IPS-18a (cell line): ENCODE measurements around the gene LACC1.

Source experiments
- H3K27ac ChIP-seq: one replicate; pipeline ENCODE4 v1.5.1; 2013; ENCODE audit warnings: low read length
- H3K27me3 ChIP-seq: one replicate; pipeline ENCODE4 v1.6.1; 2013; ENCODE audit warnings: mild to moderate bottlenecking, low read length; ENCODE audit not compliant: control insufficient read depth, insufficient read depth
- H3K36me3 ChIP-seq: one replicate; pipeline ENCODE4 v1.6.1; 2013; ENCODE audit warnings: low read depth, low read length; ENCODE audit not compliant: control insufficient read depth
- H3K4me1 ChIP-seq: one replicate; pipeline ENCODE4 v1.6.1; 2013; ENCODE audit warnings: low read depth, low read length; ENCODE audit not compliant: control insufficient read depth
- H3K4me3 ChIP-seq: one replicate; pipeline ENCODE4 v1.5.1; 2013; ENCODE audit warnings: low read length
- H3K9ac ChIP-seq: one replicate; pipeline ENCODE4 v1.6.1; 2013; ENCODE audit warnings: mild to moderate bottlenecking, low read length, moderate library complexity
- H3K9me3 ChIP-seq: one replicate; pipeline ENCODE4 v1.6.1; 2013; ENCODE audit warnings: low read depth, low read length; ENCODE audit not compliant: control insufficient read depth

The LACC1 gene

DNA sequence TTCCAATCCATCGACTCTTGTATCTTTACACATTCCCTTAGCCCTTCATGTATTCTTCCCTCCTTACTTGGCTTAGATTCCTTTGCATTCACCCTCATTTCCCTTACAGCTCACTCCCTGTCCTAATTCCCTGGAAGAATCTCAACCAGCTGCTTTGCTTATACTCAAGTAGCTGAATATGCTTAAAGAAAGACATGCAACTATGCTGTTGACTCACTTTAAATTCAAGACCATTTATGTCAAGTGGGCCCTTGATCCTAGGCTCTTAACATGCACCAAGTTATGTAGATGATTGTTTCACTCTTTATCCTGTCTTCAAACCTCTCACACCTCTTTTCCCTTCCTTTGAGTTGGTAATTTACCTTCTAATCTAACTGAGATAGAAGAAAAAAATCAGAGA, 7.5 kb upstream of the LACC1 start:
- H3K9ac ChIP-seq = no peak overlapping the region
- no peak overlapping the region for H3K4me3 ChIP-seq
- no peaks in the 10 kb centered on the region for H3K4me1 ChIP-seq
- peaks cover 4% of the 10 kb centered on the region for H3K36me3 ChIP-seq
- H3K27me3 ChIP-seq = no peaks in the 10 kb centered on the region
- no peaks in the 10 kb centered on the region for H3K9me3 ChIP-seq
- no peak overlapping the region for H3K27ac ChIP-seq

DNA sequence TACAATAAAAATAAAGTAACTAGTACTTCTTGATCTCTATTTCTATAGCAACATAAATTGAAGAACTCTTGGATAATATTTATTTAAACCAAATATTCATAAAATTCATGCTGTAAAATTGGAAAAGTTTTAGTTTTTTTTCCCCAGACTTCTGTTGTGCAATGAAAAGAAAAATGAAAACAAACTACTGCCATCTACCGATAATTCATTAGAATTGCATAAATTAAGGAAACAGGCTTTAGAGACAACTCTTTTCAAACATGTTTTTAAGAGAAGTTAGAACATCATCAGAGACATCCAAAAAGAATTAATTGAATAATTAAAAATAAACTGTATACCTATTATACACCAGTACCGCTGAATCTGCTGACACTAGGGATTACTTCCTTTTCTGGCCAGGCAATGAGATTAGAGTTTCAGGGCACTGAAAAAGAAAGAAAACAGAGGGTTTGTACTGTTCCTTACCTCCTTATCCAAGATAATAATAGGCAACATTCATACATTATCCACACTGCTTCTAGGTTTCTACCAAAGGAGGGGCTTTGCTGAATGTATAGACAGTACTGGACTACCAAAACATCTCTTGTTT, 5.1 kb upstream of the LACC1 start:
- H3K27ac ChIP-seq = no peak overlapping the region
- H3K36me3 ChIP-seq = no peaks in the 10 kb centered on the region
- no peaks in the 10 kb centered on the region for H3K27me3 ChIP-seq
- peaks cover 14% of the 10 kb centered on the region for H3K4me1 ChIP-seq
- H3K4me3 ChIP-seq = no peak overlapping the region
- no peaks in the 10 kb centered on the region for H3K9me3 ChIP-seq
- no peak overlapping the region for H3K9ac ChIP-seq

DNA sequence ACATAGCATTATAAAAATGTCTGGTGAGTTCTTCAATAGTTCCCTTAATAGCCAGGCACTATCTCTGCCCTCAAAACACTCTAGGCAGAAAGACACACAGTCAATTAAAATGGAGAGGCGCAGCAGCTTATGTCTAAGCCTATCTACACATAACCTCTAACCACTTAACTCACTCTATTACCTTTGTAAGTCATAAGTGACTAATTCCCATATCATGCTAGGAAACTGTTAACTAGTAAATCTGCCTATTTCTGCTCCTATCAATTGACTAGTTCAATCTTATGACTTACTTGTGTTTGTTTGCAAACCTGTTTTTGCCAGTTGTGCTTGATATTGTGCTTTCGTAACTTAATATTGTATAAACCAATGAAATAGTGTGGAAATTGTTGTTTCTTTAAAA, 3.3 kb upstream of the LACC1 start:
- Histone ChIP-seq H3K9ac (no peak overlapping the region), H3K9me3 (no peaks in the 10 kb centered on the region), H3K36me3 (no peaks in the 10 kb centered on the region), H3K4me1 (peaks cover 18% of the 10 kb centered on the region), H3K27ac (no peak overlapping the region), H3K27me3 (peaks cover 15% of the 10 kb centered on the region), H3K4me3 (no peak overlapping the region)

GRCh38 chr13:43877326-43877725, 2.4 kb upstream of the LACC1 start:
- Histone ChIP-seq H3K27me3 (peaks cover 17% of the 10 kb centered on the region), H3K9me3 (no peaks in the 10 kb centered on the region), H3K4me3 (no peak overlapping the region), H3K9ac (no peak overlapping the region), H3K36me3 (no peaks in the 10 kb centered on the region), H3K4me1 (peaks cover 18% of the 10 kb centered on the region), H3K27ac (no peak overlapping the region)

DNA sequence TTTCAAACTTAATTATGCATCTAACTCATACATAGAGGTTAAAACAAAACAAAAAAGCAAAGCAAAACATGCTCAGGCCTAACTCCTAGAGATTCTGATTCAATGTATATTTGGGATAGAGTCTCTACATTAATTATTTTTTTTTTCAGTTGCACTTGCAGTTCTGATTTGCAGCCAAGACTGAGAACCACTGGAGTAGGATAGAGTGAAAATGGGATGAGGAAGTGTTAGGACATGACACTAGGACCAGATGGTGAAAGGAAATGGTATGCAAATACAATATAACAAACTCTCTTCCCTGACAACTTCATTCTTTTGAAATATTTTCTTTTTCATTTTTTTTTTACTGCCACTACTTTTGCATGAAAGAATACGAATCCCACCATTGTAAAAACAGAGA, 1.9 kb upstream of the LACC1 start:
- H3K9me3 ChIP-seq = no peaks in the 10 kb centered on the region
- no peak overlapping the region for H3K27ac ChIP-seq
- H3K36me3 ChIP-seq = no peaks in the 10 kb centered on the region
- no peak overlapping the region for H3K9ac ChIP-seq
- H3K4me1 ChIP-seq = peaks cover 18% of the 10 kb centered on the region
- H3K27me3 ChIP-seq = peaks cover 17% of the 10 kb centered on the region
- no peak overlapping the region for H3K4me3 ChIP-seq

GRCh38 chr13:43878892-43879754, 581 bp upstream of the LACC1 start, which contains the start of gene CCDC122:
CCDC122 (minus strand) TSS chr13:43879740; CDS start chr13:43869376, 10,364 bp downstream.
- Histone ChIP-seq H3K9ac (peak within 1 kb of the TSS; percentile 73), H3K27ac (no peak within 1 kb of the TSS), H3K9me3 (no peaks in the 10 kb centered on the region), H3K36me3 (no peaks in the 10 kb centered on the region), H3K4me3 (peak within 1 kb of the TSS; percentile 72), H3K4me1 (peaks cover 18% of the 10 kb centered on the region), H3K27me3 (peaks cover 17% of the 10 kb centered on the region)

GRCh38 chr13:43880214-43880855, 631 bp downstream of the LACC1 start:
- Histone ChIP-seq H3K36me3 (no peaks in the 10 kb centered on the region), H3K4me3 (peak overlapping the region; percentile 65), H3K27ac (no peak overlapping the region), H3K9me3 (no peaks in the 10 kb centered on the region), H3K9ac (no peak overlapping the region), H3K4me1 (peaks cover 18% of the 10 kb centered on the region), H3K27me3 (peaks cover 17% of the 10 kb centered on the region)

DNA sequence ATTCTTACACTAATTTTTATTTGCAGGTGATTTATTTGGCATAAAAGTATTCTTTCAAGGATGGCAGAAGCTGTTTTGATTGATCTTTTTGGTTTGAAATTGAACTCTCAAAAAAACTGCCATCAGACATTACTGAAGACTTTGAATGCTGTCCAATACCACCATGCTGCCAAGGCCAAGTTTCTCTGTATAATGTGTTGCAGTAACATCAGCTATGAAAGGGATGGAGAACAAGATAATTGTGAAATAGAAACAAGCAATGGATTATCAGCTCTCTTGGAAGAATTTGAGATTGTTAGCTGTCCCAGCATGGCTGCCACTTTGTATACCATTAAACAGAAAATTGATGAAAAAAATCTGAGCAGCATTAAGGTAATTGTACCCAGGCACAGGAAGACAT, 1.2 kb downstream of the LACC1 start:
- Histone ChIP-seq H3K27ac (no peak overlapping the region), H3K36me3 (no peaks in the 10 kb centered on the region), H3K9ac (no peak overlapping the region), H3K27me3 (peaks cover 17% of the 10 kb centered on the region), H3K9me3 (no peaks in the 10 kb centered on the region), H3K4me3 (no peak overlapping the region), H3K4me1 (peaks cover 18% of the 10 kb centered on the region)

GRCh38 chr13:43881580-43881979, 1.9 kb downstream of the LACC1 start:
- peaks cover 18% of the 10 kb centered on the region for H3K4me1 ChIP-seq
- no peaks in the 10 kb centered on the region for H3K36me3 ChIP-seq
- H3K27ac ChIP-seq = no peak overlapping the region
- no peak overlapping the region for H3K4me3 ChIP-seq
- H3K9me3 ChIP-seq = no peaks in the 10 kb centered on the region
- no peak overlapping the region for H3K9ac ChIP-seq
- peaks cover 17% of the 10 kb centered on the region for H3K27me3 ChIP-seq

DNA sequence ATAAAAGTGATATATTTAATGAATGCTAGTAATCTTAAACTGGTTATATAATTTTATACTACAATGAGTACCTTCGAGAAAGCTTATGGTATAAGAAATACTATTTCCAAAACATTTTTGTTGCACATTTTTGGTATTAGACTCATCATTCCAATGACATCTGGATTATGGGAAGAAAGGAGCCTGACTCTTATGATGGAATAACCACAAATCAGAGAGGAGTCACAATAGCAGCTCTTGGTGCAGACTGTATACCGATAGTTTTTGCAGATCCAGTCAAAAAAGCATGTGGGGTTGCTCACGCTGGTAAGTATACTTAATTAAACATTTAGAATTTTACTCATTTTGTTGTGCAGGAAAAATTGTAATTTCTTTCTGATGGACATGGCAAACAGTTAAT, 3.9 kb downstream of the LACC1 start:
- H3K4me3 ChIP-seq = no peak overlapping the region
- H3K9me3 ChIP-seq = no peaks in the 10 kb centered on the region
- no peak overlapping the region for H3K27ac ChIP-seq
- peaks cover 17% of the 10 kb centered on the region for H3K27me3 ChIP-seq
- H3K4me1 ChIP-seq = peaks cover 4% of the 10 kb centered on the region
- H3K36me3 ChIP-seq = no peaks in the 10 kb centered on the region
- H3K9ac ChIP-seq = no peak overlapping the region

DNA sequence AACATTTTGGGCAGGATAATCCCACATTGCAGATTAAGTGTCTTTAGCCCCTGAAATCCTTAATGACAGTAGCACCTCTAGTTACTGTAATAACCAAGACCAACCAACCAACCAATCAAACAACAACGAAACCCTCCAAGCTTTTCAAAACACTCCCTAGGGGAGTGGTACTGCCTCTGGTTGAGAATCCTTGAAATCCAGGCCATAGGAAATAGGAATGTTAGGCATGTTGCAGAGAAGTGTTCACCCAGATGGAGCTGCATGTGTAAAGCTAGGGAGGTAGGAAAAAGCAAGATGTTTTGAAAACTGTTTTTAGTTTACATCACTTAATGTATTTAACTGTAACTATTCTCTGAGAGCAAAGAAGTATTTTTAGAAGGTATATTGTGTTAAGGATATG, 4.5 kb downstream of the LACC1 start:
- H3K9ac ChIP-seq = no peak overlapping the region
- no peaks in the 10 kb centered on the region for H3K9me3 ChIP-seq
- H3K27ac ChIP-seq = no peak overlapping the region
- no peak overlapping the region for H3K4me3 ChIP-seq
- H3K4me1 ChIP-seq = peaks cover 3% of the 10 kb centered on the region
- no peaks in the 10 kb centered on the region for H3K36me3 ChIP-seq
- peaks cover 17% of the 10 kb centered on the region for H3K27me3 ChIP-seq
